IPS DF 6.9 (cell line): ENCODE results near the gene STOML1.
"Not testable (repeated sequence)": the region's sequence is repeated elsewhere in the genome, so short reads cannot be mapped to it uniquely, and the experiment has no call there.

Experiments
- DNase-seq: peaks from one replicate; pipeline ENCODE4 v3.0.0-alpha.2; 2013; ENCODE audit warnings: low read depth, low spot score
- H3K27ac ChIP-seq: one replicate; pipeline ENCODE4 v1.5.1; 2013; ENCODE audit warnings: low read length, control low read depth
- H3K27me3 ChIP-seq: 2 replicates; pipeline ENCODE4 v1.6.1; 2013; ENCODE audit warnings: mild to moderate bottlenecking, low read length; ENCODE audit not compliant: control insufficient read depth, insufficient read depth
- H3K36me3 ChIP-seq: 2 replicates; pipeline ENCODE4 v1.6.1; 2013; ENCODE audit warnings: low read length; ENCODE audit not compliant: control insufficient read depth, insufficient read depth
- H3K4me1 ChIP-seq: 2 replicates; pipeline ENCODE4 v1.6.1; 2013; ENCODE audit warnings: low read length; ENCODE audit not compliant: control insufficient read depth, insufficient read depth
- H3K4me3 ChIP-seq: 2 replicates; pipeline ENCODE4 v1.5.1; 2013; ENCODE audit warnings: mild to moderate bottlenecking, low read length
- H3K9me3 ChIP-seq: 2 replicates; pipeline ENCODE4 v1.6.1; 2013; ENCODE audit warnings: low read length, inconsistent platforms; ENCODE audit not compliant: control insufficient read depth, insufficient read depth
- WGBS: extraction: QIAGEN DNeasy Blood & Tissue Kit; methylation state at CpG from one replicate; pipeline ENCODE4 v1.1.7; 2013; ENCODE audit warnings: mixed read lengths, missing lambda C conversion rate; ENCODE audit not compliant: insufficient read length, insufficient coverage; 5-methylcytosine and 5-hydroxymethylcytosine counted together

STOML1 gene

DNA sequence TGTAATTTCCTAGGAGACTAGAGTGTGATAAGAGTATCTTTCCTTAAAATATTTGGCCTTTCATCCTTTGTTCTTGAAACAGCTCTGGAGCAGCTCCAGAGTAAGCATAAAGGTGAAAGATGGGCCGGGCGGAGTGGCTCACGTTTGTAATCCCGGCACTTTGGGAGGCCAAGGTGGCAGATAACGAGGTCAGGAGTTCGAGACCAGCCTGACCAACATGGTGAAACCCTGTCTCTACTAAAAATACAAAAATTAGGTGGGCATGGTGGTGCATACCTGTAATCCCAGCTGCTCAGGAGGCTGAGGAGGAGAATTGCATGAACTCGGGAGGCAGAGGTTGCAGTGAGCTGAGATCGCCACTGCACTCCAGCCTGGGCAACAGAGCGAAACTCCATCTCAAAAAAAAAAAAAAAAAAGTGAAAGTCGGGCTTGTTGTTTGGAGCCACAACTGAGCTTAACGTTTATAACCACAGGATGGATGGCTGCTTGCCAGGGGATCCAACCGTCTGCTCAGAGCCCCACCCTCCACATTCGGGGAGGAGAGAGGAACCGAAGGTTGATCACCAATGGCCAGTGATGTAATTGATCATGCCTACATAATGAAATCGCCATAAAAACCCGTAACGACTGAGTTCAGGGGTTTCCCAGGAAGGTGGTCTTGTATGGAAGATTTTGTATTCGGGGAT is 16.5 kb downstream of the STOML1 start:
- DNase-seq, H3K4me3 ChIP-seq: not testable (repeated sequence)
- WGBS, result no CpG with 5 or more reads among the region's 18 CpGs

DNA sequence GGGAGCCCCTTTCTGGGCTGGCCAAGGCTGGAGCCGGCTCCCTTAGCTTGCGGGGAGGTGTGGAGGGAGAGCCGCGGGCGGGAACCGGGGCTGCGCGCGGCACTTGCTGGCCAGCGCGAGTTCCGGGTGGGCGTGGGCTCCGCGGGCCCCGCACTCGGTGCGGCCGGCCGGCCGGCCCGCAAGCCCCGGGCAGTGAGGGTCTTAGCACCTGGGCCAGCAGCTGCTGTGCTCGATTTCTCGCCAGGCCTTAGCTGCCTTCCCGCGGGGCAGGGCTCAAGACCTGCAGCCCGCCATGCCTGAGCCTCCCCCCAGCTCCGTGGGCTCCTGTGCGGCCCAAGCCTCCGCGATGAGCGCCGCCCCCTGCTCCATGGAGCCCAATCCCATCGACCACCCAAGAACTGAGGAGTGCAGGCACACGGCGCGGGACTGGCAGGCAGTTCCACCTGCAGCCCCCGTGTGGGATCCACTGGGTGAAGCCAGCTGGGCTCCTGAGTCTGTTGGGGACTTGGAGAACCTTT is 18.4 kb downstream of the STOML1 start:
- H3K36me3 ChIP-seq, H3K4me1 ChIP-seq, H3K27me3 ChIP-seq, H3K4me3 ChIP-seq, H3K9me3 ChIP-seq, DNase-seq, H3K27ac ChIP-seq: not testable (repeated sequence)
- WGBS, result no CpG with 5 or more reads among the region's 39 CpGs

More for the DNA sequence above, 16.5 kb downstream of the STOML1 start:
- H3K36me3 ChIP-seq, H3K27me3 ChIP-seq, H3K4me1 ChIP-seq, H3K9me3 ChIP-seq, H3K27ac ChIP-seq: not testable (repeated sequence)

- no peaks in the 10 kb centered on the region for H3K36me3 ChIP-seq
- WGBS, result no CpG with 5 or more reads among the region's 26 CpGs
- H3K9me3 ChIP-seq, result no peaks in the 10 kb centered on the region
- no peaks in the 10 kb centered on the region for H3K27me3 ChIP-seq
- H3K4me3 ChIP-seq, result no peak overlapping the region
- H3K4me1 ChIP-seq, result peaks cover 4% of the 10 kb centered on the region; the same call in 1 of the 2 replicates
- no peak for DNase-seq
- H3K27ac ChIP-seq, result no peak overlapping the region
Measured at GRCh38 chr15:73972984-73973682, 19.0 kb downstream of the STOML1 start.

DNA sequence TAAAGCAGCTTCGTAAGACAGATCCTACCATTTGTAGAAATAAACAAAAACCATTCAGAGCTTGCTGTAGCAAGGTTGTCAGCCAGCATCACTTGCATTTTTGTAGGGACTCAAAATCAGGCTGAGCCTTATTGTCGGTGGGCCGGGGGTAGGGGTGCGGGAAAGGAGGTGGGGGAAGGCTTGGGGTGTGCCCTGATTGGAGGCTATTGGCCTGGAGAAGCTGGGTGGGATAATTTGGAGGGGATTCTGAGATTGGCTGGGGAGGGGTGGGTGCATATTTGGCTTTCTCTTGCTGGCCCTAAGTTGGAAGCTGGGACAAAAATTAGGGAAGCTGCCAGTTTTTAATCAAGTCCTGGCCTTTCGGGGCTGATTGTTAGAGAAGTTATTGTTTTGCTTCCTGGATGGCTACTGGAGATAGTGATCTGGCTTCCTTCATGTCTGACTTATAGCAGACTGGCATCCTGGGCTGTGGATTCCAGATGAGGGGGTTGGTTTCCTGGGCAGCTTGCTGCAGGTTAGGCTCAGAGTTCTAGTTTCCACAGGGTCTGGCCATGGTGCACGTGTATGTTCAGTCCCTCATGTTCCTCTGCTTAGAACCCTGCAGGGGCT is 22.8 kb downstream of the STOML1 start:
- H3K9me3 ChIP-seq, result no peaks in the 10 kb centered on the region
- no peaks in the 10 kb centered on the region for H3K36me3 ChIP-seq
- no CpG with 5 or more reads among the region's 6 CpGs for WGBS
- H3K27ac ChIP-seq, result no peak overlapping the region
- no peaks in the 10 kb centered on the region for H3K27me3 ChIP-seq
- no peak overlapping the region for H3K4me3 ChIP-seq
- H3K4me1 ChIP-seq, result peaks cover 8% of the 10 kb centered on the region; the same call in 1 of the 2 replicates
- no peak for DNase-seq

GRCh38 chr15:73968461-73968860 is 23.6 kb downstream of the STOML1 start:
- no peaks in the 10 kb centered on the region for H3K27me3 ChIP-seq
- H3K36me3 ChIP-seq, result no peaks in the 10 kb centered on the region
- WGBS, result no CpG with 5 or more reads among the region's 3 CpGs
- H3K4me1 ChIP-seq, result peaks cover 8% of the 10 kb centered on the region; the same call in 1 of the 2 replicates
- H3K27ac ChIP-seq, result no peak overlapping the region
- H3K9me3 ChIP-seq, result no peaks in the 10 kb centered on the region
- no peak overlapping the region for H3K4me3 ChIP-seq
- no peak for DNase-seq

DNA sequence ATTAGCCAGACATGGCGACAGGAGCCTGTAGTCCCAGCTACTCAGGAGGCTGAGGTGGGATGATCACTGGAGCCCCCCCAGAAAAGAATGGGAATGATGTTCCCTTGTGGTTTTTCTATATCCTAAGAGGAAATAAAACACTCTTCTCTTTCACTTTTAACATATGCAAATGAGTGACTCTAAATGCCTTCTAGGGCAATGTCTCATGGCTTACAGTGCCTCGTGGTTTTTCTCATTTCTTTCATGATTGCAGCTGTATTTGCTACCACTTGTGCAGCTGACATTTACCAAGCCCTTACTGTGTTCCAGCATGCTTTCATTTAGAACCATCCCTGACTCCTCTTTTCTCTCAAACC is 26.4 kb downstream of the STOML1 start:
- no peak overlapping the region for H3K4me3 ChIP-seq
- H3K27me3 ChIP-seq, result no peaks in the 10 kb centered on the region
- DNase-seq, result no peak
- H3K9me3 ChIP-seq, result no peaks in the 10 kb centered on the region
- H3K4me1 ChIP-seq, result peaks cover 4% of the 10 kb centered on the region; the same call in 1 of the 2 replicates
- H3K36me3 ChIP-seq, result no peaks in the 10 kb centered on the region
- WGBS, result no CpG with 5 or more reads among the region's 2 CpGs
- H3K27ac ChIP-seq, result no peak overlapping the region

DNA sequence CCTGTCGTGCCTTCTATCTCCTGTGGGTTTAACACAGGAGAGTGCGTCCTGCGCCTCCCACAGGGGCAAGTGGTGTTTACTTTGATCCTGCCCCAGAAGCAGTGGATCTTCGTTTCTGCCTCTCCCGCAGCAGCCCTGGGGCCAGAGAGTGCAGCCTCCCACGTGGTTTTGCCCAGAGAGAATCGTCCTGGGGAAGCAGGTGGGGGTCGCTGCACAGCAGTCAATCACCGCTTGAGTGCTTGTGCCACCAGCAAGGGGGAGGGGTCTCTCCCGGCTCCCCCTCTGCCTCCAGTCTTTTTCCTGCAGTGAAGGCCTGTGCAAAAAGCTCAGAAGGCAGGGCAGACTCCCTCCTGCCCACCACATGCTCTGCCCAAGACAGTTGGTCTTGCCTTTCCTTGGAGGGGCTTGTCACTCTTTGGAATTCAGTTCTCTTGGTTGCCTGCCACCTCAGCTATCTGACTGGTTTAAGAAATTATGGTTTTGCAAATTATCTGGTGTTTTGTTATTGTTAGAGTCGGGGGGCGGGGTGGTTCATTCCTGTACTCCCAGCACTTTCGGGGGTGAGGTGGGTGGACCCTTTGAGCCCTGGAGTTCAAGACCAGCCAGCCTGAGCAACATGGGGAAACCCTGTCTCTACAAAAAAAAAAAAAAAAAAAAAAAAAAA is 26.9 kb downstream of the STOML1 start:
- no CpG with 5 or more reads among the region's 13 CpGs for WGBS
- no peaks in the 10 kb centered on the region for H3K27me3 ChIP-seq
- no peak overlapping the region for H3K4me3 ChIP-seq
- H3K27ac ChIP-seq, result no peak overlapping the region
- peaks cover 4% of the 10 kb centered on the region; the same call in 1 of the 2 replicates for H3K4me1 ChIP-seq
- H3K9me3 ChIP-seq, result no peaks in the 10 kb centered on the region
- no peak for DNase-seq
- no peaks in the 10 kb centered on the region for H3K36me3 ChIP-seq

GRCh38 chr15:73964736-73965093 is 27.4 kb downstream of the STOML1 start:
- DNase-seq, result peak; percentile 97
- Histone ChIP-seq H3K36me3 (no peaks in the 10 kb centered on the region), H3K27me3 (no peaks in the 10 kb centered on the region), H3K4me1 (peaks cover 4% of the 10 kb centered on the region; the same call in 1 of the 2 replicates), H3K9me3 (no peaks in the 10 kb centered on the region), H3K27ac (no peak overlapping the region), H3K4me3 (no peak overlapping the region)
- no CpG with 5 or more reads among the region's 11 CpGs for WGBS

DNA sequence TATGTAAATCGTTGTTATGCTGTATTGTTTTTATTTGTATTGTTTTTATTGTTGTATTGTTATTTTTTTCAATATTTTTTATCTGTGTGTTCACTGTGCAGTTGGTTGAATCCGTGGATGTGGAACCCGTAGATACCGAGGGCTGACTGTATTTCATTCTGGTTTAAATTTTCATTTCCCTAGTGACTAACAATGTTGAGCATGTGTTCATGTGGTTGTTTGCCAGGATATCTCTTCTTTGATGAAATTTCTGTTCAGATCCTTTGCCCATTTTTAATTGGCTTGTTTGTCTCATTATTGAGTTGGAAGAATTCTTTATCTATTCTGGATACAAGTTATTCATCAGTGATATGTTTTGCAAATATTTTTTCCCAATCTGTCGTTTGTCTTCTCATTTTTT is 29.7 kb downstream of the STOML1 start:
- Histone ChIP-seq H3K4me1 (peaks cover 4% of the 10 kb centered on the region; the same call in 1 of the 2 replicates), H3K4me3 (no peak overlapping the region), H3K27me3 (no peaks in the 10 kb centered on the region), H3K36me3 (no peaks in the 10 kb centered on the region), H3K27ac (no peak overlapping the region), H3K9me3 (no peaks in the 10 kb centered on the region)
- no peak for DNase-seq
- 100% methylated on average over 1 of the region's 5 CpGs for WGBS

GRCh38 chr15:73960472-73961070 is 31.5 kb downstream of the STOML1 start:
- H3K36me3 ChIP-seq, H3K4me3 ChIP-seq, H3K9me3 ChIP-seq, H3K27ac ChIP-seq, H3K4me1 ChIP-seq, DNase-seq, H3K27me3 ChIP-seq: not testable (repeated sequence)
- WGBS, result no CpG with 5 or more reads among the region's 7 CpGs
